HepG2 (cell line): Measurements from ENCODE around the gene LDB2. TPM values are rescaled to one million over a fixed set of nuclear protein-coding genes. Genes with fewer than 3 reads are reported as not detected.

ENCODE experiments used
- ATAC-seq: fragments of 200-7000 bp; cut with Tn5 transposase; 3 replicates; pipeline ENCODE4 v1.9.1; 2020; ENCODE audit warnings: mild to moderate bottlenecking, moderate library complexity
- BruUV-seq: library from RNA; stranded (reverse); fragments of 400-500 nt; replicated peaks from 2 replicates; lab custom pipeline; 2021; lab: Mats Ljungman, UMichigan
- CTCF ChIA-PET: fragments of 300-600 bp; formaldehyde crosslinking; extraction: SDS; loops from one replicate; lab custom pipeline; 2021; ENCODE audit warnings: low total read pairs, inconsistent platforms, low intra/inter-chr PET ratio; lab: Yijun Ruan, JAX
- POLR2A ChIA-PET: fragments of 350-600 bp; sonication (Branson Sonifier 250); formaldehyde crosslinking; loops from one replicate; lab custom pipeline; 2020; ENCODE audit warnings: antibody characterized with exemption, inconsistent platforms; lab: Yijun Ruan, JAX
- DNase-seq: peaks from one replicate; pipeline ENCODE4 v3.0.0-alpha.2; 2015; ENCODE audit warnings: low spot score
- FAIRE-seq: peaks from 3 replicates; lab custom pipeline; 2011; peaks lifted over from hg19 to GRCh38; lab: Jason Lieb, UNC
- H2AFZ ChIP-seq: one replicate; pipeline ENCODE4 v1.6.1; 2011; ENCODE audit warnings: low read length, inconsistent platforms
- H3K27ac ChIP-seq: fragments of 300-600 bp; 3 replicates; pipeline ENCODE4 v1.8.0; 2011; ENCODE audit warnings: mixed run types, mild to moderate bottlenecking, mixed read lengths, low read length, inconsistent platforms; ENCODE audit not compliant: insufficient read depth; ENCODE audit errors: extremely low read length
- H3K27me3 ChIP-seq, 2 experiments: fragments of 200-600 bp in 1 of 2; 2 replicates in 1 of 2; 3 replicates in 1 of 2; pipeline versions ENCODE4 v1.6.0 to v1.8.0; 2011; ENCODE audit warnings: low read length in 2 of 2, mild to moderate bottlenecking in 2 of 2, moderate library complexity in 2 of 2, inconsistent platforms in 1 of 2; ENCODE audit not compliant: insufficient read depth in 2 of 2, control insufficient read depth in 1 of 2
- H3K36me3 ChIP-seq, 2 experiments: fragments of 200-600 bp in 1 of 2; replicated peaks in 1 of 2; 2 replicates in 1 of 2; 3 replicates in 1 of 2; pipeline versions ENCODE4 v1.5.1 to v1.8.0; 2011; ENCODE audit warnings: low read length in 2 of 2, inconsistent platforms in 1 of 2; ENCODE audit not compliant: insufficient read depth in 2 of 2, control insufficient read depth in 1 of 2
- H3K4me1 ChIP-seq: 2 replicates; pipeline ENCODE4 v1.5.1; 2012; ENCODE audit warnings: low read length, inconsistent platforms; ENCODE audit not compliant: insufficient read depth
- H3K4me2 ChIP-seq: 2 replicates; pipeline ENCODE4 v1.6.0; 2011; ENCODE audit warnings: low read depth, low read length, inconsistent platforms
- H3K4me3 ChIP-seq, 3 experiments: fragments of 200-600 bp in 1 of 3; sonication (generic), shearing (Covaris generic) in 1 of 3; replicated peaks in 1 of 3; 2 replicates each; pipeline ENCODE4 v1.5.1; 2011 to 2016; ENCODE audit warnings: low read length in 3 of 3, inconsistent platforms in 2 of 3, low read depth in 2 of 3, mild to moderate bottlenecking in 2 of 3, control low read depth in 1 of 3, mixed read lengths in 1 of 3; ENCODE audit not compliant: insufficient read depth in 1 of 3
- H3K79me2 ChIP-seq: one replicate; pipeline ENCODE4 v1.6.1; 2011; ENCODE audit warnings: low read length, inconsistent platforms; ENCODE audit not compliant: insufficient read depth
- H3K9ac ChIP-seq: 2 replicates; pipeline ENCODE4 v1.6.0; 2011; ENCODE audit warnings: mild to moderate bottlenecking, low read depth, low read length, inconsistent platforms; ENCODE audit not compliant: insufficient read depth
- H3K9me3 ChIP-seq: 2 replicates; pipeline ENCODE4 v1.5.1; 2012; ENCODE audit warnings: mild to moderate bottlenecking, low read length
- H4K20me1 ChIP-seq: 2 replicates; pipeline ENCODE4 v1.6.0; 2011; ENCODE audit warnings: inconsistent platforms, mild to moderate bottlenecking, low read length, moderate library complexity; ENCODE audit not compliant: insufficient read depth
- ARNT ChIP-seq: fragments of 450-650 bp; IDR thresholded peaks from 2 replicates; pipeline ENCODE4 v1.6.1; 2017
- ARNTL ChIP-seq: sonication (generic); formaldehyde crosslinking; IDR thresholded peaks from 2 replicates; pipeline ENCODE4 v1.4.0; 2020; ENCODE audit warnings: mild to moderate bottlenecking, missing genetic modification reagents
- BHLHE40 ChIP-seq: IDR thresholded peaks from 2 replicates; pipeline ENCODE4 v1.6.1; 2011; ENCODE audit warnings: low read length, improper control_type of control experiment
- CEBPB ChIP-seq: IDR thresholded peaks from 2 replicates; pipeline ENCODE4 v1.6.1; 2011; ENCODE audit warnings: low read depth, low read length, improper control_type of control experiment, borderline replicate concordance
- ELF1 ChIP-seq: sonication (generic); formaldehyde crosslinking; IDR thresholded peaks from 2 replicates; pipeline ENCODE4 v1.4.0; 2020; ENCODE audit warnings: missing genetic modification reagents
- FOXK1 ChIP-seq: sonication (generic); formaldehyde crosslinking; IDR thresholded peaks from 2 replicates; pipeline ENCODE4 v1.4.0; 2020; ENCODE audit warnings: low read depth, missing genetic modification reagents, borderline replicate concordance
- MAFF ChIP-seq: IDR thresholded peaks from 2 replicates; pipeline ENCODE4 v1.6.1; 2011; ENCODE audit warnings: low read depth, low read length, improper control_type of control experiment
- MAFK ChIP-seq, 2 experiments: IDR thresholded peaks in 1 of 2; conservative IDR thresholded peaks in 1 of 2; 2 replicates each; pipeline ENCODE4 v1.6.1; 2011; ENCODE audit warnings: improper control_type of control experiment in 2 of 2, low read length in 2 of 2
- MIER2 ChIP-seq: IDR thresholded peaks from 2 replicates; pipeline ENCODE4 v1.6.1; 2016; ENCODE audit warnings: missing biosample characterization, missing genetic modification reagents
- RARA ChIP-seq: IDR thresholded peaks from 2 replicates; pipeline ENCODE4 v1.6.1; 2016; ENCODE audit warnings: missing genetic modification reagents, missing compliant biosample characterization
- ZBTB37 ChIP-seq: sonication (generic); formaldehyde crosslinking; IDR thresholded peaks from 2 replicates; pipeline ENCODE4 v1.4.0; 2020; ENCODE audit warnings: mild to moderate bottlenecking, missing genetic modification reagents
- WGBS: methylation state at CpG from one replicate; pipeline ENCODE4 v1.1.6; 2017; ENCODE audit warnings: low lambda C conversion rate; 5-methylcytosine and 5-hydroxymethylcytosine counted together
- in situ Hi-C: cut with HindIII; loops from 2 replicates; pipeline ENCODE4 v1.10.0; 2017; ENCODE audit warnings: low pct_unique_long_range_greater_than_20kb; ENCODE audit not compliant: extremely low pct_ligation_motif_present
- intact Hi-C: fragments of 100-400 bp; cut with micrococcal nuclease; formaldehyde crosslinking; loops from one replicate; pipeline ENCODE4 v1.10.0; 2022; ENCODE audit not compliant: unreplicated experiment
- polyA plus RNA-seq, 8 experiments: library from polyadenylated mRNA; depleted of rRNA in 3 of 8; stranded (reverse) in 7 of 8; unstranded in 1 of 8; fragments of >200 nt; fragmentation: Illumina TruSeq in 4 of 8; extraction: Trizol in 4 of 8; gene quantifications; 2 replicates each; pipeline versions ENCODE4 v1.2.1 to v1.2.3, GENCODE V29; 2011 to 2016; ENCODE audit warnings: low read depth in 4 of 8, missing spikeins in 1 of 8, mixed read lengths in 1 of 8; ENCODE audit not compliant: insufficient read depth in 1 of 8
- total RNA-seq, 5 experiments: library from RNA; depleted of rRNA; stranded (reverse); fragments of >200 nt; fragmentation: Illumina TruSeq; extraction: Trizol; gene quantifications; 2 replicates each; pipeline ENCODE4 v1.2.3, GENCODE V29; 2016; ENCODE audit warnings: low read depth in 1 of 5

The LDB2 gene
- total and polyA plus RNA-seq, 2 of the 13 experiments (the other 11 are each of a cell fraction or from before 2014, with no cell fraction given), result not detected

GRCh38 chr4:16577177-16577576 is 321.3 kb downstream of the LDB2 start:
- H2AFZ ChIP-seq, result no peak overlapping the region
- no peak overlapping the region for H3K9ac ChIP-seq
- no peaks in the 10 kb centered on the region for H3K79me2 ChIP-seq
- CTCF ChIA-PET, result no interaction called here
- intact Hi-C loops (no loop called here), in situ Hi-C loops (no loop called here)
- H3K9me3 ChIP-seq, result no peaks in the 10 kb centered on the region
- POLR2A ChIA-PET, result no interaction called here
- no peak for FAIRE-seq
- H3K4me2 ChIP-seq, result no peak overlapping the region
- no peaks in the 10 kb centered on the region for H3K27me3 ChIP-seq
- no peaks in the 10 kb centered on the region for H4K20me1 ChIP-seq
- H3K36me3 ChIP-seq, result no peaks in the 10 kb centered on the region
- 3% methylated on average over 3 of the region's 3 CpGs for WGBS
- no peak overlapping the region for H3K27ac ChIP-seq
- peak; percentile 62; the same call in 1 of the 2 replicates for TF ChIP-seq CEBPB
- TF ChIP-seq RARA (CRISPR knock-in tag), result no peak
- no peaks in the 10 kb centered on the region for H3K4me1 ChIP-seq
- DNase-seq, result no peak
- ATAC-seq, result no peak
- H3K4me3 ChIP-seq, result no peak overlapping the region
- no TSS peak for BruUV-seq

- Histone ChIP-seq H3K9ac (no peak overlapping the region), H3K36me3 (no peaks in the 10 kb centered on the region), H3K27me3 (no peaks in the 10 kb centered on the region), H3K4me1 (no peaks in the 10 kb centered on the region), H2AFZ (no peak overlapping the region), H4K20me1 (no peaks in the 10 kb centered on the region), H3K79me2 (no peaks in the 10 kb centered on the region), H3K27ac (no peak overlapping the region), H3K4me2 (no peak overlapping the region), H3K9me3 (no peaks in the 10 kb centered on the region), H3K4me3 (no peak overlapping the region)
- ChIA-PET POLR2A (no interaction called here), CTCF (no interaction called here)
- intact Hi-C loops, result no loop called here
- BruUV-seq, result no TSS peak
- TF ChIP-seq ARNT (no peak), FOXK1 (no peak), MIER2 (no peak), MAFK (conservative IDR thresholded peaks at IDR 0.05 in 1 of 2, IDR thresholded peaks at IDR 0.05 in 1 of 2; ENCODE audit: low read length in 2 of 2) (peak; percentile 78 to 84), BHLHE40 (no peak), MAFF (peak; percentile 78), ARNTL (no peak), ELF1 (CRISPR knock-in tag) (no peak), ZBTB37 (CRISPR knock-in tag) (no peak)
- no peak for FAIRE-seq
- 10% methylated on average over 2 of the region's 2 CpGs for WGBS
- DNase-seq, result no peak
- no peak for ATAC-seq
- in situ Hi-C loops, result no loop called here
Measured at GRCh38 chr4:16574981-16575380, 323.5 kb downstream of the LDB2 start.
